H9 (cell line): ENCODE results near the gene AKT3. TPM values are rescaled to one million over a fixed set of nuclear protein-coding genes. Genes with fewer than 3 reads are reported as not detected.

Experiments
- DNase-seq: peaks from one replicate; pipeline ENCODE4 v3.0.0-alpha.2; 2017
- H2AFZ ChIP-seq: one replicate; pipeline ENCODE4 v1.6.1; 2013; ENCODE audit warnings: mild to moderate bottlenecking, low read length, control low read depth, moderate library complexity
- H2AK5ac ChIP-seq: 2 replicates; pipeline ENCODE4 v1.6.1; 2013; ENCODE audit warnings: low read length, control low read depth, mixed read lengths; ENCODE audit not compliant: insufficient read length
- H2BK120ac ChIP-seq: one replicate; pipeline ENCODE4 v1.6.1; 2013; ENCODE audit warnings: low read depth, mild to moderate bottlenecking, low read length, control low read depth, inconsistent platforms; ENCODE audit not compliant: poor library complexity, severe bottlenecking
- H2BK12ac ChIP-seq: 2 replicates; pipeline ENCODE4 v1.6.1; 2013; ENCODE audit warnings: low read length, control low read depth, mixed read lengths, low read depth; ENCODE audit not compliant: insufficient read length
- H2BK15ac ChIP-seq: 2 replicates; pipeline ENCODE4 v1.6.1; 2013; ENCODE audit warnings: low read depth, low read length, control low read depth
- H2BK20ac ChIP-seq: one replicate; pipeline ENCODE4 v1.6.1; 2013; ENCODE audit warnings: low read depth, mild to moderate bottlenecking, low read length, control low read depth, inconsistent platforms; ENCODE audit not compliant: poor library complexity, severe bottlenecking
- H2BK5ac ChIP-seq: 2 replicates; pipeline ENCODE4 v1.6.1; 2013; ENCODE audit warnings: low read length, control low read depth, mixed read lengths; ENCODE audit not compliant: insufficient read length
- H3K14ac ChIP-seq: 2 replicates; pipeline ENCODE4 v1.6.1; 2013; ENCODE audit warnings: low read length, control low read depth; ENCODE audit not compliant: insufficient read depth
- H3K18ac ChIP-seq: 2 replicates; pipeline ENCODE4 v1.6.1; 2013; ENCODE audit warnings: low read depth, mild to moderate bottlenecking, mixed read lengths, low read length, control low read depth; ENCODE audit not compliant: insufficient read length
- H3K23ac ChIP-seq: 2 replicates; pipeline ENCODE4 v1.6.1; 2013; ENCODE audit warnings: low read length, control low read depth, mixed read lengths, low read depth; ENCODE audit not compliant: insufficient read length
- H3K23me2 ChIP-seq: 2 replicates; pipeline ENCODE4 v1.6.1; 2013; ENCODE audit warnings: low read depth, mild to moderate bottlenecking, mixed read lengths, low read length, control low read depth; ENCODE audit not compliant: insufficient read length, poor library complexity, severe bottlenecking
- H3K27ac ChIP-seq: 2 replicates; pipeline ENCODE4 v1.5.1; 2013; ENCODE audit warnings: low read length, control low read depth, mixed read lengths, low read depth; ENCODE audit not compliant: insufficient read length
- H3K27me3 ChIP-seq: 2 replicates; pipeline ENCODE4 v1.6.1; 2013; ENCODE audit warnings: low read length, control low read depth, inconsistent platforms; ENCODE audit not compliant: insufficient read depth
- H3K4ac ChIP-seq: 2 replicates; pipeline ENCODE4 v1.6.1; 2013; ENCODE audit warnings: low read depth, mild to moderate bottlenecking, control low read depth, inconsistent platforms, low read length, moderate library complexity
- H3K4me1 ChIP-seq: 2 replicates; pipeline ENCODE4 v1.6.1; 2013; ENCODE audit warnings: low read length, control low read depth, inconsistent platforms; ENCODE audit not compliant: insufficient read depth
- H3K4me2 ChIP-seq: 2 replicates; pipeline ENCODE4 v1.6.1; 2013; ENCODE audit warnings: low read length, control low read depth, mixed read lengths; ENCODE audit not compliant: insufficient read length, insufficient read depth
- H3K56ac ChIP-seq: 2 replicates; pipeline ENCODE4 v1.6.1; 2013; ENCODE audit warnings: low read depth, mild to moderate bottlenecking, mixed read lengths, low read length, control low read depth; ENCODE audit not compliant: insufficient read length
- H3K79me1 ChIP-seq: 2 replicates; pipeline ENCODE4 v1.6.1; 2013; ENCODE audit warnings: low read depth, mild to moderate bottlenecking, moderate library complexity, low read length, control low read depth, inconsistent platforms; ENCODE audit not compliant: insufficient read depth, poor library complexity, severe bottlenecking
- H3K79me2 ChIP-seq: 2 replicates; pipeline ENCODE4 v1.6.1; 2013; ENCODE audit warnings: low read length, control low read depth, inconsistent platforms; ENCODE audit not compliant: insufficient read depth
- H3K9ac ChIP-seq: 2 replicates; pipeline ENCODE4 v1.6.1; 2013; ENCODE audit warnings: low read length, control low read depth, mixed read lengths; ENCODE audit not compliant: insufficient read length; ENCODE audit errors: extremely low read depth
- H3K9me3 ChIP-seq: one replicate; pipeline ENCODE4 v1.6.1; 2013; ENCODE audit warnings: low read depth, low read length, inconsistent platforms; ENCODE audit not compliant: control insufficient read depth
- H3T11ph ChIP-seq: one replicate; pipeline ENCODE4 v1.6.1; 2013; ENCODE audit warnings: mild to moderate bottlenecking, low read length, control low read depth, inconsistent platforms
- H4K20me1 ChIP-seq: one replicate; pipeline ENCODE4 v1.6.1; 2013; ENCODE audit not compliant: control insufficient read depth, insufficient read length, insufficient read depth
- H4K5ac ChIP-seq: 2 replicates; pipeline ENCODE4 v1.6.1; 2013; ENCODE audit warnings: low read depth, mild to moderate bottlenecking, mixed read lengths, low read length, control low read depth; ENCODE audit not compliant: insufficient read length
- H4K8ac ChIP-seq: replicated peaks from 2 replicates; pipeline ENCODE4 v1.6.1; 2013; ENCODE audit warnings: low read length, control low read depth, mixed read lengths, low read depth; ENCODE audit not compliant: insufficient read length
- H4K91ac ChIP-seq: 2 replicates; pipeline ENCODE4 v1.6.1; 2013; ENCODE audit warnings: low read depth, mild to moderate bottlenecking, moderate library complexity, mixed read lengths, low read length, control low read depth; ENCODE audit not compliant: insufficient read length
- H3K27ac Mint-ChIP-seq, 3 experiments: 2 replicates in 2 of 3; 3 replicates in 1 of 3; pipeline ENCODE4 v1.8.0; 2020 to 2021; ENCODE audit warnings: mixed read lengths in 3 of 3, mild to moderate bottlenecking in 1 of 3, moderate library complexity in 1 of 3
- H3K27me3 Mint-ChIP-seq: 2 replicates; pipeline ENCODE4 v1.8.0; 2021; ENCODE audit warnings: low read depth, mild to moderate bottlenecking, moderate library complexity, mixed read lengths
- H3K36me3 Mint-ChIP-seq, 3 experiments: 2 replicates in 2 of 3; 3 replicates in 1 of 3; pipeline ENCODE4 v1.8.0; 2020 to 2021; ENCODE audit warnings: low read depth in 3 of 3, mixed read lengths in 3 of 3; ENCODE audit not compliant: insufficient read depth in 1 of 3
- H3K4me1 Mint-ChIP-seq, 2 experiments: 2 replicates each; pipeline ENCODE4 v1.8.0; 2020; ENCODE audit warnings: mixed read lengths in 2 of 2
- H3K4me3 Mint-ChIP-seq, 2 experiments: 2 replicates in 1 of 2; 3 replicates in 1 of 2; pipeline ENCODE4 v1.8.0; 2020 to 2021; ENCODE audit warnings: mild to moderate bottlenecking in 2 of 2, mixed read lengths in 2 of 2, moderate library complexity in 1 of 2
- H3K9me3 Mint-ChIP-seq, 2 experiments: 2 replicates in 1 of 2; 3 replicates in 1 of 2; pipeline ENCODE4 v1.8.0; 2020; ENCODE audit warnings: mild to moderate bottlenecking in 2 of 2, mixed read lengths in 2 of 2, moderate library complexity in 1 of 2
- CTCF ChIP-seq: fragments of 200-600 bp; sonication (generic); conservative IDR thresholded peaks from 3 replicates; pipeline ENCODE4 v1.8.0; 2021; ENCODE audit warnings: antibody characterized with exemption, mild to moderate bottlenecking
- WGBS: extraction: QIAGEN DNeasy Blood & Tissue Kit; methylation state at CpG from one replicate; pipeline ENCODE4 v1.1.7; 2013; ENCODE audit warnings: missing lambda C conversion rate, low lambda C conversion rate, mixed read lengths; ENCODE audit not compliant: insufficient read length; ENCODE audit errors: extremely low coverage; 5-methylcytosine and 5-hydroxymethylcytosine counted together
- total RNA-seq: library from RNA; stranded (reverse); gene quantifications from 2 replicates; pipeline ENCODE4 v1.2.1, GENCODE V29; 2021

Gene AKT3
- total RNA-seq, 1 experiment from 2014 or later: 27.8 TPM

- Histone ChIP-seq H4K5ac (no peak overlapping the region), H4K91ac (no peak overlapping the region), H3T11ph (no peak overlapping the region), H3K18ac (no peak overlapping the region), H2BK15ac (no peak overlapping the region), H2BK12ac (no peak overlapping the region), H3K4me1 (no peaks in the 10 kb centered on the region), H3K23ac (no peak overlapping the region), H2AK5ac (no peak overlapping the region), H3K4me2 (no peak overlapping the region), H2BK5ac (no peak overlapping the region), H3K14ac (no peak overlapping the region), H4K8ac (no peak overlapping the region), H3K4ac (no peak overlapping the region), H2AFZ (no peak overlapping the region), H2BK120ac (no peak overlapping the region), H3K79me2 (no peaks in the 10 kb centered on the region), H3K23me2 (no peaks in the 10 kb centered on the region), H2BK20ac (no peak overlapping the region), H3K27me3 (no peaks in the 10 kb centered on the region), H4K20me1 (no peaks in the 10 kb centered on the region), H3K9me3 (no peaks in the 10 kb centered on the region), H3K27ac (no peak overlapping the region), H3K9ac (no peak overlapping the region), H3K79me1 (no peaks in the 10 kb centered on the region), H3K56ac (no peak overlapping the region)
- peaks cover 5 to 7% of the 10 kb centered on the region in 2 experiments for H3K9me3 Mint-ChIP-seq
- H3K27ac Mint-ChIP-seq: no peak overlapping the region
- no peak overlapping the region for H3K4me3 Mint-ChIP-seq
- no peak for DNase-seq
- no CpG with 5 or more reads among the region's 1 CpG for WGBS
- peaks cover 11 to 15% (median 12%) of the 10 kb centered on the region in 3 experiments for H3K36me3 Mint-ChIP-seq
- no peak for TF ChIP-seq CTCF
- no peaks in the 10 kb centered on the region for H3K27me3 Mint-ChIP-seq
- peaks cover 7 to 8% of the 10 kb centered on the region in 2 experiments for H3K4me1 Mint-ChIP-seq
Observed at GRCh38 chr1:243562473-243562872, 287.6 kb downstream of the AKT3 start.
